AG04450 (cell line): Measurements from ENCODE around the gene TPD52L1. TPM values are rescaled to one million over a fixed set of nuclear protein-coding genes. Genes with fewer than 3 reads are reported as not detected.

Experiments used
- CTCF ChIA-PET: fragments of 300-600, 350-600 bp; formaldehyde crosslinking; extraction: SDS; loops from one replicate; lab custom pipeline; 2022; ENCODE audit warnings: antibody characterized with exemption, inconsistent platforms; lab: Charles Lee
- POLR2A ChIA-PET: fragments of 350-600 bp; formaldehyde crosslinking; extraction: SDS; loops from one replicate; lab custom pipeline; 2021; ENCODE audit warnings: antibody characterized with exemption, inconsistent platforms; lab: Yijun Ruan, JAX
- DNase-seq: peaks from one replicate; pipeline ENCODE4 v3.0.0-alpha.2; 2011; ENCODE audit warnings: low read depth, low spot score
- H3K27ac ChIP-seq: one replicate; pipeline ENCODE4 v1.5.1; 2012; ENCODE audit warnings: low read depth, low read length, control low read depth
- H3K27me3 ChIP-seq: one replicate; pipeline ENCODE4 v1.6.0; 2012; ENCODE audit warnings: low read length; ENCODE audit not compliant: control insufficient read depth, insufficient read depth
- H3K4me3 ChIP-seq: 2 replicates; pipeline ENCODE4 v1.5.1; 2011; ENCODE audit warnings: mild to moderate bottlenecking, low read depth, low read length, control low read depth
- H3K9me3 ChIP-seq: 2 replicates; pipeline ENCODE4 v1.5.1; 2012; ENCODE audit warnings: low read length; ENCODE audit not compliant: control insufficient read depth, insufficient read depth
- CTCF ChIP-seq: IDR thresholded peaks from 2 replicates; pipeline ENCODE4 v1.5.1; 2011; ENCODE audit warnings: low read depth, low read length, control low read depth, inconsistent platforms
- polyA plus RNA-seq: library from polyadenylated mRNA; depleted of rRNA; stranded (reverse); fragments of >200 nt; gene quantifications from 2 replicates; pipeline ENCODE4 v1.2.3, GENCODE V29; 2011

The TPD52L1 gene
- polyA plus RNA-seq, 1 experiment = 11.1 TPM

- H3K9me3 ChIP-seq = no peaks in the 10 kb centered on the region; the same call in 1 of the 2 replicates
- no peak overlapping the region for H3K27ac ChIP-seq
- no peak for DNase-seq
- POLR2A ChIA-PET = no interaction called here
- no peak for TF ChIP-seq CTCF
- CTCF ChIA-PET = interaction anchor here (0.6 to 3.5 kb wide), 6 partner anchors 11 to 281 kb away, joined by 3 to 14 read pairs (median 4); no protein-coding TSS in a partner anchor
- no peak overlapping the region for H3K4me3 ChIP-seq
- H3K27me3 ChIP-seq = peaks cover 3% of the 10 kb centered on the region
Observed at GRCh38 chr6:125151700-125152099, 1.9 kb upstream of the TPD52L1 start.

GRCh38 chr6:125154118-125154760, 666 bp downstream of the TPD52L1 start:
- no peak overlapping the region for H3K27ac ChIP-seq
- no peaks in the 10 kb centered on the region; the same call in 1 of the 2 replicates for H3K9me3 ChIP-seq
- H3K27me3 ChIP-seq = peaks cover 3% of the 10 kb centered on the region
- no peak for DNase-seq
- peak overlapping the region; percentile 70 for H3K4me3 ChIP-seq
- CTCF ChIA-PET = interaction anchor here (0.9 to 2.4 kb wide), 21 partner anchors 9 to 602 kb away, joined by 3 to 12 read pairs (median 4); partner anchors contain the start of gene HDDC2
- TF ChIP-seq CTCF = no peak
- POLR2A ChIA-PET = no interaction called here

GRCh38 chr6:125154761-125155135, 1.2 kb downstream of the TPD52L1 start:
- Histone ChIP-seq H3K4me3 (peak overlapping the region; percentile 70), H3K27ac (no peak overlapping the region), H3K9me3 (no peaks in the 10 kb centered on the region; the same call in 1 of the 2 replicates), H3K27me3 (peaks cover 3% of the 10 kb centered on the region)
- no peak for DNase-seq
- ChIA-PET CTCF (interaction anchor here (0.7 to 2.4 kb wide), 6 partner anchors 9 to 284 kb away, joined by 3 to 11 read pairs (median 5); no protein-coding TSS in a partner anchor), POLR2A (no interaction called here)
- no peak for TF ChIP-seq CTCF

- ChIA-PET CTCF (interaction anchor here (0.7 to 1.4 kb wide), 5 partner anchors 8 to 285 kb away, joined by 3 to 7 read pairs (median 4); no protein-coding TSS in a partner anchor), POLR2A (no interaction called here)
- no peak overlapping the region for H3K27ac ChIP-seq
- no peaks in the 10 kb centered on the region; the same call in 1 of the 2 replicates for H3K9me3 ChIP-seq
- peaks cover 3% of the 10 kb centered on the region for H3K27me3 ChIP-seq
- H3K4me3 ChIP-seq = no peak overlapping the region
- TF ChIP-seq CTCF = no peak
- no peak for DNase-seq
Observed at GRCh38 chr6:125155344-125155743, 1.8 kb downstream of the TPD52L1 start.

- no peak for TF ChIP-seq CTCF
- Histone ChIP-seq H3K27ac (no peak overlapping the region), H3K4me3 (no peak overlapping the region), H3K27me3 (peaks cover 3% of the 10 kb centered on the region), H3K9me3 (no peaks in the 10 kb centered on the region; the same call in 1 of the 2 replicates)
- ChIA-PET CTCF (interaction anchor here (1.4 kb wide), 1 partner anchor 13 kb away, joined by 4 read pairs; no protein-coding TSS in a partner anchor), POLR2A (no interaction called here)
- no peak for DNase-seq
Observed at GRCh38 chr6:125156496-125156895, 2.9 kb downstream of the TPD52L1 start.
